AG10803 (cell line): ENCODE data around the gene PPP1R12A.

Experiments used
- DNase-seq: peaks from one replicate; pipeline ENCODE4 v3.0.0; 2010; ENCODE audit warnings: low read depth
- H3K4me3 ChIP-seq: 2 replicates; pipeline ENCODE4 v1.5.1; 2011; ENCODE audit warnings: mild to moderate bottlenecking, low read length, control low read depth
- TF ChIP-seq, protein P1 (sequence below): conservative IDR thresholded peaks from 2 replicates; pipeline ENCODE4 v1.5.1; 2011; ENCODE audit warnings: mild to moderate bottlenecking, low read length, control low read depth, inconsistent platforms

Gene PPP1R12A

DNA sequence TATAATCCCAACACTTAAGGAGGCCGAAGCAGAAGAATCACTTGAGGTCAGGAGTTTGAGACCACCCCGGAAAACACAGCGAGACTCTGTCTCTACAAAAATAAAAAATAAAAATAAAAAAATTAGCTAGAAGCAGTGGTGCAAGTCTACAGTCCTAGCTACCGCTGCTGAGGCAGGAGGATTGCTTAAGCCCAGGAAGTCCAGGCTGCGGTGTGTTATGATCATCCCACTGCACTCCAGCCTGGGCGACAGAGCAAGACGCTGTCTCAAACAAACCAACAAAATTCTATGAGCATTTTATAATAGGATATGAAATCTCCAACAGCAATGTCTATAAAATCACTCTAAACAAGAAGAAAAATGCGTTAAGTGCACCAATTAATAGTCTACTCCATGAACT lies 75.3 kb downstream of the PPP1R12A start:
- DNase-seq = no peak
- no peak overlapping the region for H3K4me3 ChIP-seq
- TF ChIP-seq, protein P1, sequence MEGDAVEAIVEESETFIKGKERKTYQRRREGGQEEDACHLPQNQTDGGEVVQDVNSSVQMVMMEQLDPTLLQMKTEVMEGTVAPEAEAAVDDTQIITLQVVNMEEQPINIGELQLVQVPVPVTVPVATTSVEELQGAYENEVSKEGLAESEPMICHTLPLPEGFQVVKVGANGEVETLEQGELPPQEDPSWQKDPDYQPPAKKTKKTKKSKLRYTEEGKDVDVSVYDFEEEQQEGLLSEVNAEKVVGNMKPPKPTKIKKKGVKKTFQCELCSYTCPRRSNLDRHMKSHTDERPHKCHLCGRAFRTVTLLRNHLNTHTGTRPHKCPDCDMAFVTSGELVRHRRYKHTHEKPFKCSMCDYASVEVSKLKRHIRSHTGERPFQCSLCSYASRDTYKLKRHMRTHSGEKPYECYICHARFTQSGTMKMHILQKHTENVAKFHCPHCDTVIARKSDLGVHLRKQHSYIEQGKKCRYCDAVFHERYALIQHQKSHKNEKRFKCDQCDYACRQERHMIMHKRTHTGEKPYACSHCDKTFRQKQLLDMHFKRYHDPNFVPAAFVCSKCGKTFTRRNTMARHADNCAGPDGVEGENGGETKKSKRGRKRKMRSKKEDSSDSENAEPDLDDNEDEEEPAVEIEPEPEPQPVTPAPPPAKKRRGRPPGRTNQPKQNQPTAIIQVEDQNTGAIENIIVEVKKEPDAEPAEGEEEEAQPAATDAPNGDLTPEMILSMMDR = no peak

DNA sequence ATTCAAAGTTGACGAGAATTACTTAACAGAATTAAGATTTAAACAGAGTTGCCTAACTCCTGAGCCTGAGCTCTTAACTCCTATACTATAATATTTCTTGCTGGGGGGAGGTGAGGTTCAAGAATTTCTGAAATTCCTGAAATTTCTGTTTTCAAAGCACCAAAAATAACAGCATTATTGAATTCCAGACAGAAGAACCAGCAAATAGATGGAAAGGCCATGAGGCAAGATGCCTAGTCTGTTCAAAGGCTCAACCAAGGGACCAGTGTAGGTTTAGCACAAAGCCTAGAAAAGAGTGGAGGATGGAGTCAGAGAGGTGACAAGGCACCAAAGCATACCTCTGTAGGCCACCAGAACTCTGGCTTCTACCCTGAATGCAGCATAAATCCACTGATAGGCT lies 76.4 kb downstream of the PPP1R12A start:
- peak; percentile 70 for DNase-seq
- no peak overlapping the region for H3K4me3 ChIP-seq
- TF ChIP-seq, protein P1 = no peak

DNA sequence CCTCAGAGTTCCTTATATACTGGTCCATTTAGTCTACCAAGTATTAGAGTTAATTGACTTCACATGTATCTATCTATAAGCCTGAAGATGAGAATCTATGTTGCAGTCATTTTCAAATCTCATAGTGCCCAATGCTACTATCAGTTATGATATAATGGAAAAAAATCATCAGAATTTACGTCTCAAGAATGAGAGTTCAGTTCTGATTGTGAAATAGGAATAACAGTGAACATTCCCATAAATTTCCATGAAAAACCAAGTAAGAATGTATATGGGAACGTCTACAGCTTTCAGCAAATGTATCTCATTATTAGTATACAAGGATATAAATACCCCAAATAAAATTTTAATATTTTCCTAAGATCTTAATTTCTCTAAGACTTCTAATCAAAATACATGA lies 77.2 kb downstream of the PPP1R12A start:
- DNase-seq = no peak
- TF ChIP-seq, protein P1 = no peak
- no peak overlapping the region for H3K4me3 ChIP-seq

DNA sequence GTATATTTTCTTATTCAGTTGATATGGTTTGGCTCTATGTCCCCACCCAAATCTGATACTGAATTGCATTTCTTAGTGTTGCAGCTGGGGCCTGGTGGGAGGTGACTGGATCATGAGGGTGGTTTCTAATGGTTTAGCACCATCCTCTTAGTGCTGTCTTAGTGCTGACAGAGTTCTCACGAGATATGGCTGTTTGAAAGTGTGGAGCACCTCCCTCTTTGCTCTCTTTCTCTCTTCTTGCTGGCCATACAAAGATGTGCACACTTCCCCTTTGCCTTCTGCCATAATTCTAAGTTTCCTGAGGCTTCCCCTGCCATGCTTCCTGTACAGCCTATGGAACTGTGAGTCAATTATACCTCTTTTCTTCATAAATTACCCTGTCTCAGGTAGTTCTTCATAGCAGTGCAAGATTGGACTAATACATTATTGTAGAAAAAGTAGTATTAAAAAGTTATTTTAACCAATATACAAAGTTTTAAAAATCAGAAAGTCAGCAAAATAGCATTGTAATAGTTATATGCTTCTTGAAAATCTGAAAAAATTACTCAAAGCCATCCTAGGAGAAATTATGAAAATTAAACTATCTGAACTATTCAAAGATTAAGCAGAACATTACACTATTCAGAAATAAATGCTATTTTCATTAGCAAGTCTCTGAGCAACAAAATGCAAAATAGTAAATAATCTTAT lies 84.1 kb downstream of the PPP1R12A start:
- TF ChIP-seq, protein P1 = no peak
- DNase-seq = no peak
- H3K4me3 ChIP-seq = no peak overlapping the region

DNA sequence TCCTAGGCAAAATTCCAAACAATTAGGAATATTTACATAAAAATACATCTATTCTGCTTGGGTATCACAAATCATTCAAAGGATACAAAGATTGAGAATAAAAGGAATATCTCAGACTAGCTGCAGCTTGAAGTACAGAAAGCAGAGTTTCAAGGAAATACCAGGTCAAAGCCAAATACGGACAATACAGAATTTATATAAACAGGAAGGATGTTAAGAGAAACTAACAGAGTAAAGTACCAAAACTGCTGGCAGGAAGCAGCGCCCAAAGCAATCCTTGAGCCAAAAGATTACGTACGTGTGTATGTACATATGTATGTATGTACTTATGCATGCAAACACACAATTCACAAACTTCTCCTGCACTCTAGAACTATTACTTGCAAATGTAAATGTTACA lies 86.6 kb downstream of the PPP1R12A start:
- DNase-seq = no peak
- TF ChIP-seq, protein P1 = no peak
- H3K4me3 ChIP-seq = no peak overlapping the region

DNA sequence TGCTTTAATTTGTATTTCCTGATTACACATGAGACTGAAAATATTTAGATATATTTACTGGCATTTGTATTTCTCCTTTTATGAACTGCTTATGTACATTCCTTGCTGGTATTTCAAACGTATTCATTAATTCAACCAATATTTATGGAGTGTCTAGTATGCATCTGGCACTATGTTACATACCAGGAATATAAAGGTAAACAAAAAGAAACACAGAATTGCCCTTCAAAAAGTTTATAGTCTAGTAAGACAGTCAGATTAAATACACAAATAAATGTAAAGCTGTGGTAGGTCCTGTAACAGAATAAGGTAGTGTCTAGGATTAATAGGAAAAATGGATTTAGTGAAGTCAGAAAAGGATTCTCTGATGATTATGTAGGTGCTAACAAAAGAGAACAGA lies 87.5 kb downstream of the PPP1R12A start:
- DNase-seq = no peak
- TF ChIP-seq, protein P1 = no peak
- H3K4me3 ChIP-seq = no peak overlapping the region

DNA sequence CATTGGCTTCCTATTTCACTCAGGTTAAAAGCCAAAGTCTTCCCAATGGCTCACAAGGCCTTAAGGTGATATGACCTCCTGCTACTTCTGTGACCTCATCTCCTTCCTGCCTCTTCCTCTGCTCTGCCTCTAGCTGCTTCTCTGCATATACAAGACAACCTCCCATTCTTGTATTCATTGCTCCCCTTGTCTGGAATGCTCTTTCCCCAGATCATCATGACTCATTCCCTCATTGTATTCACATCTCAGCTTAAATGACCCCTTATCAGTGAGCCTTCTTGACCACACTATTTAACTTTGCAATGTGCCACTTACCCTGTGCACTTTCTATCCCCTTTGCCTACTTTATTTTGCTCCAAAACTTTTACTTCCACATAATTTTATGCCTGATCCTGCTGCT lies 90.2 kb downstream of the PPP1R12A start:
- TF ChIP-seq, protein P1 = no peak
- peak; percentile 67 for DNase-seq
- no peak overlapping the region for H3K4me3 ChIP-seq
